Duodenal mucosa (tissue), 2 donors: ENCODE measurements around the gene PALM.
A peak's percentile ranks its signal among the peaks of the same experiment; 100 is the strongest.
"Not testable (repeated sequence)": the region's sequence is repeated elsewhere in the genome, so short reads cannot be mapped to it uniquely, and the experiment has no call there.

Source experiments
- H3K27ac ChIP-seq: one replicate; pipeline ENCODE4 v1.7.0; 2013; ENCODE audit warnings: low read depth, low read length
- H3K27me3 ChIP-seq, 2 donors: one replicate each; pipeline ENCODE4 v1.7.0; 2013; ENCODE audit warnings: low read length in 2 of 2, control low read depth in 1 of 2; ENCODE audit not compliant: insufficient read depth in 2 of 2, control insufficient read depth in 1 of 2
- H3K36me3 ChIP-seq, 2 donors: one replicate each; pipeline ENCODE4 v1.7.0; 2013; ENCODE audit warnings: low read length in 2 of 2, control low read depth in 1 of 2; ENCODE audit not compliant: insufficient read depth in 2 of 2, control insufficient read depth in 1 of 2
- H3K4me1 ChIP-seq, 2 donors: one replicate each; pipeline ENCODE4 v1.7.0; 2013; ENCODE audit warnings: low read length in 2 of 2, control low read depth in 1 of 2; ENCODE audit not compliant: insufficient read depth in 2 of 2, control insufficient read depth in 1 of 2
- H3K4me3 ChIP-seq, 2 donors: one replicate each; pipeline ENCODE4 v1.7.0; 2013; ENCODE audit warnings: low read length in 2 of 2, low read depth in 1 of 2
- H3K9ac ChIP-seq, 2 donors: one replicate each; pipeline ENCODE4 v1.7.0; 2013; ENCODE audit warnings: low read length in 2 of 2, low read depth in 1 of 2
- H3K9me3 ChIP-seq, 2 donors: one replicate each; pipeline ENCODE4 v1.7.0; 2013; ENCODE audit warnings: low read length in 2 of 2, control low read depth in 1 of 2; ENCODE audit not compliant: control insufficient read depth in 1 of 2

PALM gene

DNA sequence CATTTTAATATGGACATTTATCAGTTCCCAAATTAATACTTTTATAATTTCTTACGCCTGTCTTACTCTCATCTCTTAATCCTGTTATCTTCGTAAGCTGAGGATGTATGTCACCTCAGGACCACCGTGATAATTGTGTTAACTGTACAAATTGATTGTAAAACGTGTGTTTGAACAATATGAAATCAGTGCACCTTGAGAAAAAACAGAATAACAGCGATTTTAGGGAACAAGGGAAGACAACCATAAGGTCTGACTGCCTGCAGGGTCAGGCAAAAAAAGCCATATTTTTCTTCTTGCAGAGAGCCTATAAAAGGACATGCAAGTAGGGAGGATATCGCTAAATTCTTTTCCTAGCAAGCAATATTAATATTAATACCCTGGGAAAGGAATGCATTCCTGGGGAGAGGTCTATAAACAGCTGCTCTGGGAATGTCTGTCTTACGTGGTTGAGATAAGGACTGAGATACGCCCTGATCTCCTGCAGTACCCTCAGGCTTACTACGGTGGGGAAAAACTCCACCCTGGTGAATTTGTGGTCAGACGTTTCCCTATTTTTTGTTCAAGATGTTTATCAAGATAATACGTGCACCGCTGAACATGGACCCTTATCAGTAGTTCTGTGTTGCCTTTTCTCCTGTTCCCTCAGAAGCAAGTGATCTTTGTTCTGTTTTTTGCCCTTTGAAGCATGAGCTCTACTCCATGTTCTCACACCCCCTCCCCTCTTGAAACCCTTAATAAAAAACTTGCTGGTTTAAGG is 39.9 kb upstream of the PALM start:
- not testable (repeated sequence) for H3K4me3 ChIP-seq, H3K27me3 ChIP-seq, H3K9ac ChIP-seq, H3K9me3 ChIP-seq, H3K36me3 ChIP-seq, H3K27ac ChIP-seq
- H3K4me1 ChIP-seq = peaks cover 6 to 11% of the 10 kb centered on the region in 2 donors

DNA sequence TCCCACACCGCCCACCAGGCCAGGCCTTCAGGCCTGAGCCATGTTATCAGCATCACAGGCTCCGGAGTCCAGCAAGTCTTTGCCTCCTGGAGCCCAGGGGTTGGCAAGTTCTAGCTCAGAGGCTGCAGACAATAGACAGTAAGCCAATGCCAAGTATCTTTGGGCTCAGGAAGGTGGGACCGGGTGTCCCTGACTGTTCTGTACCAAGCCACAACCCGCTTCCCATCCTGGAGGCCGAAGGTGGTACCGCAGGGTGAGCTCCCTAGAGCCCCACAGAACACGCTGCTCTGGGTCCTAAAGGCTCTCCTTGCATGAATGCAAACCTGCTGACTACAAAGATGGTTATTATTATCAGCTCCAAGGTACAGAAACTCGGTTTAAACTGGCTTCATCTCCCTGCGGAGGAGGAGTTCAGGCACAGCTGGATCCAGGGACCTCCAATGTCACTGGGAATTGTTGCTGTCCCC is 38.1 kb upstream of the PALM start:
- Histone ChIP-seq H3K9me3 (no peaks in the 10 kb centered on the region), H3K27me3 (peaks cover 8 to 24% of the 10 kb centered on the region in 2 donors), H3K9ac (no peak overlapping the region), H3K27ac (no peak overlapping the region), H3K4me3 (no peak overlapping the region), H3K4me1 (peaks cover 0 to 5% of the 10 kb centered on the region in 2 donors), H3K36me3 (no peaks in the 10 kb centered on the region)

DNA sequence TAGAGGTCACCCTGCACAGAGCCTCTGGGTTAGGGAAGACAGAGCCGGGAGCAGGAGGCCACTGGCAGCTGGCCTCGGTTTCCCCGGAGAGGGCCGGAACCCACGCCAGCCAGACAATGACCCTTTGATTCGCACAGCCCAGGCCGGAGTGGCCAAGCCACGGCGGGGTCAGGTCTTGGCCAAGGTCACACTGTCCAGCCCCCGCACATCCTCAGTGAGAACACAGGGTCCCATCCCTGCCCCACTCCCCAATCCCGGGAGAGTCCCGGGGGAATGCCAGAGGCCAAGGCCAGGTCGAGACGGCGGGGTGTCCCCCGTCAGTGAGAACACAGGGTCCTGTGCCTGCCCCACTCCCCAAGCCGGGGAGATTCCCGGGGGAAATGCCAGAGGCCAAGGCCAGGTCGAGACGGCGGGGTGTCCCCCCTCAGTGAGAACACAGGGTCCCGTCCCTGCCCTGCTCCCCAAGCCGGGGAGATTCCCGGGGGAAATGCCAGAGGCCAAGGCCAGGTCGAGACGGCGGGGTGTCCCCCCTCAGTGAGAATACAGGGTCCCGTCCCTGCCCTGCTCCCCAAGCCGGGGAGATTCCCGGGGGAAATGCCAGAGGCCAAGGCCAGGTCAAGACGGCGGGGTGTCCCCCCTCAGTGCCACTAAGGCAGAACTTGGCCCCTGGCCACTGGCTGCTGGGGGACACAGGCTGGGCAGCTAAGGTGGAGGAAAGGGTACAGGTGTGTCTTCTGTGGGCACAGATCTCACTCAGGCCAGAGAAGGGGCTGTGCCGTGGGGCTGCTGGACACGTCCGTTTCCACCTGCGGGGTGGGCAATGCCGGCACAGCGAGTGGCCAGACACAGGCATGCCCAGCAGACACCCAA is 34.2 kb upstream of the PALM start:
- H3K27me3 ChIP-seq = peaks cover 24 to 33% of the 10 kb centered on the region in 2 donors
- H3K4me3 ChIP-seq = no peak overlapping the region
- H3K9me3 ChIP-seq = no peaks in the 10 kb centered on the region
- no peak overlapping the region for H3K27ac ChIP-seq
- H3K4me1 ChIP-seq = peaks cover 6 to 13% of the 10 kb centered on the region in 2 donors
- no peak overlapping the region for H3K9ac ChIP-seq
- no peaks in the 10 kb centered on the region for H3K36me3 ChIP-seq

DNA sequence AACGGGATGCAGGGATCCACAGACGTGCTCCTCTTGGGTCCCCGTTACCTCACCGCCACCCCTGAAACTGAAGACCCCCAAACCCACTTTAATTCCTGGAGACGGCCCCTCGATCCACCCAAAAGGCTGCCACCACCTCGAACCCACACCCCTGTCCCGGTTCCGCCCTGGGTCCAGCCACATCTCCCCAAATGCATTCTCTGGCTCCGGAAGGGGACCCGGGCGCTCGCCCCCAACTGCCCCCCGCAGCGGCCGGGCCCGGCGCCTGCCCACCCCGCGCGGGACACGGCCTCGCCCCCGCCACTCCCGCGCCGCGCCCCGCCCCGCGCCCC is 32.8 kb upstream of the PALM start:
- Histone ChIP-seq H3K27me3 (peaks cover 24 to 29% of the 10 kb centered on the region in 2 donors), H3K9me3 (no peaks in the 10 kb centered on the region), H3K4me3 (peak overlapping the region in 1 of 2 donors; percentile 16), H3K9ac (no peak overlapping the region), H3K4me1 (peaks cover 6 to 15% of the 10 kb centered on the region in 2 donors), H3K27ac (no peak overlapping the region), H3K36me3 (no peaks in the 10 kb centered on the region)

DNA sequence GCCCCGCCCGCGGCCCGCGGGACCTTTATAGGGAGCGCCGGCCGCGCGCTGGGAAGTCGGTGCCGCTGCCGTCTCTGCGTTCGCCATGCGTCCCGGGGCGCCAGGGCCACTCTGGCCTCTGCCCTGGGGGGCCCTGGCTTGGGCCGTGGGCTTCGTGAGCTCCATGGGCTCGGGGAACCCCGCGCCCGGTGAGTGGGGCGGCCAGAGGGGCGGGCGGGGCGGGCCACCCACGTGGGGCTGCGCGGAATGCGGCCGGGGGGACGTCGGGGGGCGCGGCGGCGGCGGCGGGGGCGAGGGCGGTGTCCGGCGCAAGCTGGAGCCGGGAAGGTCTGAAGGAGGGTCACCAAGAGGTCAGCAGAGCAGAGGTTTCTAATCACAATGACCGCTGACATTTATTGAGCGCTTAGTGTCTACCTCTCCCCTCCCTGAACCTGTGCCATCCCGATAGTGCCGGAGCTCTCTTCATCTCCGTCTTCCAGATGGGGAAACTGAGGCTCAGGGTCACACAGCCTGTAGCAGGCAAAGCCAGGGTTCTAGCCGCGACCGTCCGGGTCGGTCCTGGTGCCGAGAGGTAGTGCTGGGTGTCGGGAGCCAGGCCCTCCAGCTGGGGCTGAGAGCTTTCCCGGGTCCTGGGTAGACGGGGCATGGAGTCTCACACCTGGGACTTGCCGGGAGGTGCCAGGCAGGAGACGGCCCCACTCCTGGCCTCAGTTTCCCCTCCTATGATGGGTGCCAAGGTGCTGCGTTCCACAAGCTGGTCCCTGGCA is 32.2 kb upstream of the PALM start, which contains the start of gene FSTL3:
TSS of gene FSTL3 (plus strand) at position 54 of the 767 bp plus-strand sequence. CDS start at position 86, 32 bp downstream.
- H3K9ac ChIP-seq = peak within 1 kb of the TSS; percentile 2 to 69
- H3K9me3 ChIP-seq = no peaks in the 10 kb centered on the region
- peaks cover 24 to 28% of the 10 kb centered on the region in 2 donors for H3K27me3 ChIP-seq
- H3K4me3 ChIP-seq = peak within 1 kb of the TSS; percentile 48
- H3K4me1 ChIP-seq = peaks cover 6 to 18% of the 10 kb centered on the region in 2 donors
- H3K27ac ChIP-seq = peak within 1 kb of the TSS; percentile 41
- no peaks in the 10 kb centered on the region for H3K36me3 ChIP-seq

DNA sequence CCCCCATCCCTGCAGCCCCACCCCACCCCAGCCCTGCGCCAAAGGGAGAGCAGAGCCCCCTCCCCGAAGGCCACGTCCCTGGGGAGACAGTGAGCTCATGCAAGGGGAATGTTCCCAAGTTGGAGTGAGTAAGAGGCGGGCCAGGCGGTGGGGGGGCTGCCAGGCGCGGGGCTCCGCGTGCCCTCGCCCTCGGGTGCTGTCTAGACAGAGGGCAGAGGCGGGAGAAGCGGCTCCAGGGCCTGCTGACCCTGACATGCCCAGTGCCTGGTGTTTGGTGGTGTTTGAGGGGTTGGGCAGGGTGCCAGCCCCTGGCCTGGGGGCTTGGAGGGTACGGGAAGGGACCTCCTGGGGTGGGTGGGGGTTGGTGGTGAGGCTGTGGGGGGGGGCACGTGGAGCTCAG is 31.5 kb upstream of the PALM start:
- H3K27ac ChIP-seq = no peak overlapping the region

DNA sequence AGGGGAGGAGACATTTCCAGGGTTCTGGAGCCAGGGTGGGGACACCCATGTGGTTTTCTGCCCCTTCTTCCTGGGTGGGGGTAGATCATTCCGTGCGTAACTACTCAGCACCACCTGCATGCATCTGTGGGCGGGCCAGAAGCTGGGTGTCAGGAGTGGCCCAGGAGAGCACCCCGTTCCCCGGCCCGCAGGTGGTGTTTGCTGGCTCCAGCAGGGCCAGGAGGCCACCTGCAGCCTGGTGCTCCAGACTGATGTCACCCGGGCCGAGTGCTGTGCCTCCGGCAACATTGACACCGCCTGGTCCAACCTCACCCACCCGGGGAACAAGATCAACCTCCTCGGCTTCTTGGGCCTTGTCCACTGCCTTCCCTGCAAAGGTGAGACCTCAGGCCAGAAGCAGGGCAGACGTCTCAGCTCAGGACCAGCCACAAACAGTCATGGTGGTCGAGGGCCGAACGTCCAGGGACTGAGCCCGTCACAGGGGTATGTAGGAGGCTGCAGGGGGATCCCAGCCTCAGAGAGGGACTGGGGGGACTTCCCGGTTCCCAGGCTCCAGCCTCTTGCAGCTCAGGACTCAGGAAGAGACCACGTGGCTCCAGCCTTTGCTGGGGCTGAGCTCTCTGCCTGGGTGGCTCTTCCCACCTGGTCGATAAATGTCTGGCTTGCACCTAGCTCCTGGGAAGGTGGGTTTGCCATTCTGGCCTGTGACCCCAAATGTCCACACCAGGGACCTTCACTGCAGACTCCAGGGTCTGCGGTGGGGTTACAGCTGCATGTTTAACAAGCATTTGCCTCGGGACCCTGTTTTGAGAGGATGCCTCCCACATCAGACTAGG is 30.9 kb upstream of the PALM start:
- Histone ChIP-seq H3K27me3 (peaks cover 24 to 26% of the 10 kb centered on the region in 2 donors), H3K4me3 (no peak overlapping the region), H3K9ac (peak overlapping the region; percentile 6 to 19), H3K36me3 (no peaks in the 10 kb centered on the region), H3K4me1 (peaks cover 6 to 18% of the 10 kb centered on the region in 2 donors), H3K27ac (no peak overlapping the region), H3K9me3 (no peaks in the 10 kb centered on the region)

More for the DNA sequence above, 31.5 kb upstream of the PALM start:
- H3K9ac ChIP-seq = peak overlapping the region in 1 of 2 donors; percentile 69
- peaks cover 24 to 26% of the 10 kb centered on the region in 2 donors for H3K27me3 ChIP-seq
- peak overlapping the region in 1 of 2 donors; percentile 48 for H3K4me3 ChIP-seq
- no peaks in the 10 kb centered on the region for H3K36me3 ChIP-seq
- H3K4me1 ChIP-seq = peaks cover 6 to 18% of the 10 kb centered on the region in 2 donors
- no peaks in the 10 kb centered on the region for H3K9me3 ChIP-seq

DNA sequence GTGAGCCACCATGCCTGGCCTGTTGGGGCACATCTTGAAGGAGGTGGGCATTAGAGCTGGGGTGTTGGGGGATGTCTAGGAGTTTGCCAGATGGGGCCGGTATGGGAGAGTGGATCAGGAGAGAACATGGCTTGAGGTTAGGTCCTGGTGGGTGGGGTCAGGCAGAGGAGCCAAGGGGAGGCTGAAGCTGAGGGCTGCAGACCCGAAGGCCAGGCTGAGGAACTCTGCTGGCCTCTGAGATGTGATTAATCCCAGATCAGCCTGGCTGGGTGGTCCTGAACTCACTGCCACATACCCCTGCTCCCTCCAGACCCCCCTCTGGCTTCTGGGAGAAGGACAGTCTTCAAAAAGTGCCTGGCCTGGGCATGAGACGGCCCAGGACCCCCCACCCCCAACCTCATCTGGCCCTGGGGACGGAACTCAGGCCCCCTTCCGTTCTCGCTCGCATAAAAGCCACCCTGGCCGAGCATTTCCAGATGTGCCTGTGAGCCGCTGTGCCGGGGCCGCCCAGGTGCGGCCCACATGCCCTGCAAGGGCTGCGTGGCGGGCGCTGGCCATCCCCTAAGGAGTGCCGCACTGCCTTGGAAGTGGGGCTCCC is 29.8 kb upstream of the PALM start:
- no peaks in the 10 kb centered on the region for H3K36me3 ChIP-seq
- H3K4me3 ChIP-seq = no peak overlapping the region
- no peaks in the 10 kb centered on the region for H3K9me3 ChIP-seq
- H3K27ac ChIP-seq = no peak overlapping the region
- H3K9ac ChIP-seq = no peak overlapping the region
- H3K27me3 ChIP-seq = peaks cover 24 to 26% of the 10 kb centered on the region in 2 donors
- peaks cover 6 to 18% of the 10 kb centered on the region in 2 donors for H3K4me1 ChIP-seq
